NCI-H82 treated with DMSO at 0.1 percent for 48 hours (cell line): ENCODE measurements around the gene C5orf24.
A peak's percentile ranks its signal among the peaks of the same experiment; 100 is the strongest.
"Not testable (repeated sequence)": the region's sequence is repeated elsewhere in the genome, so short reads cannot be mapped to it uniquely, and the experiment has no call there.

Experiments
- DNase-seq: peaks from one replicate; lab custom pipeline; 2025; ENCODE audit not compliant: unreplicated experiment; lab: John Stamatoyannopoulos, UW

The C5orf24 gene

DNA sequence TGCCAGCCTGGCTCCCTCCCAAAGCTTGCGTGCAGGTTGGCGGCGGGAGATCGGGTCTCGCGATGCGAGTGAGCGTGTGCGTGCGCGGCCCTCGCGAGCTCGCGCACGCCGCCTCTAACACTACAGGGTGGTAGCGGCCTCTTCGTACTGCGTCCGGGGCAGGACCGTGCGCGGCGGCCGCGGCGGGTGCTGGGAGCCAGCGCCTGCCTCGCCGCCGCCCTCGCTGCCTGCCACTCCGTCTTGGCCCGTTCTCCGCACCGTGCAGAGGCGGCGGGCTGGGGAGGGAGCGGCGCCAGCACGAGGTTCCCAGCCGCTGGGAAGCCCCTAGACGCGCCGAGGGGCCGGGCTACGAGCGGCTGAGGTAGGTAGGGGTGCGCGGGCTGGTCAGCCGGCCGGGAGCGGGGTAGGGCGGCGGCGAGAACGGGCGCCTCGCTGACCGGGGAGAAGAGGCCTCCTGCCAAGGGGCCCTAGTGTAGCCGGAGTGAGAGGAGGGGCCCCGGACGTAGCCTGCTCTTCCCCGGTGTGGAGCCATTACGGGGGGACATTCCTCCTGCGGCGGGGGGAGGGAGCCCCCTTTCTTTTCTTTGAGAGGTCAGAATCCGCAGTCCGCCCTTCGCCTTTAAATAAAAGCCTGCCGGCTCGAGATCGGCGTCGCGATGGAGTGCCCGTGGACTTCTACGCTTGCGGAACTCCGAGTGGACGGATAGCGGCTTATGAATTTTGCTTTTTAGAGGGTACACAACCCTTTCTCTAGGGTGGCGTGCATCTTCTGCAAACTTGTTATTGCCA lies at the start of gene C5orf24:
C5orf24 (plus strand) TSS at position 117 of the 789 bp plus-strand sequence. CDS start 8,933 bp downstream, outside the sequence.
- peak; percentile 47 for DNase-seq

DNA sequence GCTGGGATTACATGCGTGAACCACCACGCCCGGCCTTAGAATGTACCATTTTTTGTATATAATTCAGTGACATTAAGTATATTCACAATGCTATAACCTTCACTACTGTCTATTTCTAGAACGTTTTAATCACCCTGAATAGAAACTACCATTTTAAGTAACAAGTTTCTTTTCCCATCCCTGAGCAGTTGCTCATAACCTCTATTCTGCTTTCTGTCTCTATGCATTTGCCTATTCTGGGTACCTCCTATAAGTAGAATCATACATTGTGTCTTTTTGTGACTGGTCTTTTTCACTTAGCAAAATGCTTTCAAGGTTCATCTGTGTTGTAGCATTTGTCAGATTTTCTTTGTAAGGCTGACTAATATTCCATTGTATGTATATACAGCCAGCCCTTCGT lies 47.3 kb upstream of the C5orf24 start:
- DNase-seq: no peak

DNA sequence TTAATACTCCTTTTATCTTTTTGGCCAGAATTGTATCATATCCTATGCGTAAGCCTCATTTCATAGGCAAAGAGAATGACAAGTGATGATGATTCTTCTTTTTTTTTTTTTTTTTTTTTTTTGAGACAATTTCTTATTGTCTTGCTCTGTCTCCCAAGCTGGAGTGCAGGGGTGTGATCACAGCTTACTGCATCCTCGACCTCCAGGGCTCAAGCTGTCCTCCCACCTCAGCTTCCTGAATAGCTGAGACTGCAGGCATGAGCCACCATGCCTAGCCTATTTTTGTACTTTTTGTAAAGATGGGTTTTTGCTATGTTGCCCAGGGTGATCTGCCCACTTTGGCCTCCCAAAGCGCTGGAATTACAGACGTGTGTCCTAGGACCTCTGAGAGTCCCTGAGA lies 41.9 kb upstream of the C5orf24 start:
- no peak for DNase-seq

DNA sequence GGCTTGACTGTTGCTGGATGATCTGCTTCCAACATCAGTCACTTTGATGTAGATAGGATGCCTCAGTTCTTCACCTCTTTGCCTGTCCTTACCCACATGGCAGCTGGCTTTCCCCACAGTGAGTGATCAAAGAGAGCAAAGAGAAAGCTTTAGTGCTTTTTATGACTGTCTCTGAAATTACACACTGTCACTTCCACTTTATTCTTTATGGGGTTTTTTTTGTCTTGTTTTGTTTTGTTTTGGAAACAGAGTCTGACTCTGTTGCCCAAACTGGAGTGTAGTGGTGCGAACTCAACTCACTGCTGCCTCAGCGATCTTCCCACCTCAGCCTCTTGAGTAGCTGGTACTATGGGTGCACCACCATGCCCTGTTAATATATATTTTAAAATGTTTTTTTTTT lies 32.4 kb upstream of the C5orf24 start:
- no peak for DNase-seq

DNA sequence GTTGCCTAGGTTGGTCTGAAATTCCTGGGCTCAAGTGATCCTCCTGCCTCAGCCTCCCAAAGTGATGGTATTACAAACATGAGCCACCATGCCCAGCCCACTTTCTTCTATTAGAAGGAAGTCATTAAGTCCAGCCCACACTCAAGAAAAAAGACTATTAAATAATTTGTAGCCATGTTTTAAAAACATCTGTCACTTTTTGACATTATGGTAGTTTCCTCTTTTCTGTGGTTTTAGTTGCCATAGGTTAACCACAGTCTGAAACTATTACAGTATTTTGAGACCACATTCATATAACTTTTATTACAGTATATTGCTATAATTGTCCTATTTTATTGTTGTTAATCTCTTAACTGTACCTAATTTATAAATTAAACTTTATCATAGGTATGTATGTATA lies 31.9 kb upstream of the C5orf24 start:
- DNase-seq: no peak

DNA sequence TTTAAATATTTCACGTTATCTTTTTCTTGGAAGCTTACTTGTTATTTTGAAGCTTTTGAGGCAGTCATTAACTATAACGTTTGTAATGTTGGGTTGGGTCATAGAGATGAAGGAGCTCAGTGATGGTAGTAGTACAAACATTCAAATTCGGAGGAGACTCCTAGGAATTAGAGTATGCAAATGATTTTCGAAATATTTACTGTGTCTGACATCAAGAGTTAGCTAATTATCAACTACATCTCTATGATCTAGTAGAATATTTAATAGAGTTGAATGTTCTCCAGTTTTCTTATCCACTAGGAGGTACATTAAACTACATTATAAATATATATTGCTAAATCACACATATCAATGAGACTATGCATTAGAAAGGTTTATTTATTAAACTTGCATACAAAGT lies 28.8 kb upstream of the C5orf24 start:
- no peak for DNase-seq

DNA sequence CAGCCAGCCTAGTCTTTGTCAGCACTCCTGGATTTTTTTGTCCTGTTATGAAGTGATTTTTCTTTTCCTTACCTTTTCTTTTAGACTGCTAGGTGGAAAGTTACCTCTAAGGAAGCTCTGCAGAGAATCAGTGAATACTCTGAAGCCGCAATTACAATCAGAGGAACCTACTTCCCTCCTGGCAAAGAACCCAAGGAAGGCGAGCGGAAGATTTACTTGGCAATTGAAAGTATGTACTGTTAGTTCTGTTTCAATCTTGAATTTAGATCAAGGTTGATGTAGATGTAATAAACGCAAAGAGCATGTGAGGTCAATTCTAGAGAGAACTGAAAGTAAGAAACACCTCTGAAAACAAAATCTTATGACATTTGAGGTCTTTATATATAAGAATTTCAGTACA lies 27.0 kb upstream of the C5orf24 start:
- no peak for DNase-seq

DNA sequence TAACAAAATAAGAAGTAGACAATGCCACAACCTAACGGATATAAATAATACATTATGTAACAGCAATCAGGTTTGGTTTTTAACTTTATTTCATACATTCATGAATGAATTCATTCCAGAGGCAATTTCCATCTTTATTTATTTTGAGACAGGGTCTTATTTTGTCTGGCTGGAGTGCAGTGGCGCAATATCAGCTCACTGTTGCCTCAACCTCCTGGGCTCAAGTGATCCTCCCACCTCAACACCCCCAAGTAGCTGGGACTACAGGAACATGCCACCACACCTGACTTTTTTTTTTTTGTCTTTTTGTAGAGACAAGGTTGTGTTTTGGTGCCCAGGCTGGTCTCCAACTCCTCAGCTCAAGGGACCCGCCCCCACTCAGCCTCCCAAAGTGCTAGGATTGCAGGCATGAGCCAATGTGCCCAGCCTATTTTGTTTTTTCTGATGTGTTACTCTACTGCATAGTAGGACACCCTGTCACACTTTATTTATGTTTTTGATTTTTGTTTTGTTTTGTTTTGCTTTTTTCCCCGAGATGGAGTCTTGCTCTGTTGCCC lies 26.3 kb upstream of the C5orf24 start:
- DNase-seq: no peak

DNA sequence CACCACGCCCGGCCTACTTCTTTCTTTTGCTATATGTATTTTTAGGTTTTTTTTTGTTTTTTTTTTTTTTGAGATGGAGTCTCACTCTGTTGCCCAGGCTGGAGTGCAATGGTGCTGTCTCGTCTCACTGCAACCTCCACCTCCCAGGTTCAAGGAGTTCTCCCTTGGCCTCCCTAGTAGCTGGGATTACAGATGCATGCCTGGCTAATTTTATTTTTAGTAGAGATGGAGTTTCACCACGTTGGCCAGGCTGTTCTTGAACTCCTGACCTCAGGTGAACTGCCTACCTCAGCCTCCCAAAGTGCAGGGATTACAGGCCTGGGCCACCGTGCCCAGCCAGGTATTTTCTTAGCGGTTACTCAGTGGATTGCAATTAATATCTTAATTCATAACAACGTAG lies 23.9 kb upstream of the C5orf24 start:
- no peak for DNase-seq

DNA sequence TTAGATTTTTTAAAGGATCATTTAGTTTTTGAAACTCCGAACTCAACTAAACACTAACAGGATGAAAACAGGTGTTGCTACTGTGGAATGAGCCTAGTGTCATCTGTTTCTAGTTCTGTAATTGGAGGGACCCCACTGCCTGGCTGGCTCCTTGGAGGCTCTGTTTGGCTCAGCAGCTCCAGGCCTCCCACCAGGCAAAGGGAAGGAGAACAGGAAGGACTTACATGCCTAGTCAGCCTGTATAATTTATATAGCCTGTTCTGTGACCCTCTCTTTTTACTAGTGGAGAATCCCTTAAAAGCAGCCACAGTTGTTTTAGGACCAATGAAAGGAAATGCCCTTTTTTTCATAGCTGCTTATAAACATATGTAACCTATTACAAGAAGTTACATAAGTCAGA lies 21.1 kb upstream of the C5orf24 start:
- no peak for DNase-seq

DNA sequence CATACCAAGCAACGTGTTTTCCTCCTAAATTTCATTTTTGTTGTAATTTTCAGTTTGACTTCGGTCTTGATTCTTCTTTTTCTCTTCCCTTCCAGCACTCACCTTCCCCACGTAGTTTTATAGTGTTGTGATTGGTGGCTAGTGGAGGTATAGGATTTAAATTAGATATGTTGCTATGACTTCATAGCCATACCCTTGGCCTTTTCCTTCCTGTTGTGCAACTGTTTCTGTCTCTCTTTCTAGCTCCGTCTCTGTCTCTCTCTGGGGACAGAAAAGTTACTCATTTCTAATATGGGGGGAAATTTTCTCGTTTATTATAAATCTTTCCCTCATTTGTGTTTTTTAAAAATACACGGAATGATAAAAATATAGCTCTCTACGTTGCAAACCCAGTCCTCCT lies 20.6 kb upstream of the C5orf24 start:
- no peak for DNase-seq

DNA sequence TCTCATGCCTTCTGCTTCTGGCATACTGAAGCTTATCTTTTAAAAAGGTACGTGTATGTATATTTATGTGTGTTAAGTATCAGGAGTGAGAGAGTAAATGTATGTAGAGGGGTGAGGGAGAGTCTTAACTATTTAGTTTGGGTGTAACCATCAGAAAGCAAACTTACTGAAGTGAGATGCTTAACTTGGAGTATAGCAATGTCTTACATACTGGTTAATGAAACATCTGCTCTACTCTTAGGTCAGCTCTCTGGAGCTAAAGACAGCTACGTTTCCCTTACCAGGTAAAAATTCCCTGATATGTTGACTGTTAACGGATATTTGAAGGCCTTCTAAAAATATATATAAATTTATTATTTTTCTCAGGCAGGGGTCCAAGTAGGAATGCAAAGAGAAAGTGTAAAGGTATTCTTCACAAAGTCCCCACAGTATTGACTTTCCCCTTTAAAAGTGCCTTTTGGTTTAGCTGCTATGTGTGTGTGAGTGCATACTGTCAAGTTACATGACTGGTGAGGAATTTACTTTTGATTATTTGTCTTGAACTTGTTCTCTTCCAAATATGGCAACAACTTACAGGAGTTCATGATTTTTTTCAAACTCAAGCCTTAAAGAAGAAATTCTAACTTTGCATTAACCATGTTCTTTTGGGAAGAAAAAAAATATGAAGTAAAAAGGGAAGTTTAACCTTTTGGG lies 12.3 kb upstream of the C5orf24 start:
- DNase-seq: no peak

DNA sequence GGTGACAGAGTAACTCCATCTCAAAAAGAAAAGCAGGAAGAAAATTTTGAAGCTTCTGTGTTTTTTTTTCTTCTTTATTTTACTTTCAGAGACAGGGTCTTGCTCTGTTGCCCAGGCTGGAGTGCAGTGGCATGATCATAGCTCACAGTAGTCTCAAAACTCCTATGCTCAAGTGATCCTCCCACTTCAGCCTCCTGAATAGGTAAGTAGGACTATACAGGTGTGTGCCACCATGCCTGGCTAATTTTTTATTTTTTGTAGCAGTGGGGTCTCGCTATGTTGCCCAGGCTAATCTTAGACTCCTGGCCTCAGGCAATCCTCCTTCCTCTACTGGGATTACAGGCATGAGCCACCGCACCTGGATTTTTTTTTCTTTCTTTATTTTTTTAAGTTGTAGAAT lies 10.1 kb upstream of the C5orf24 start:
- DNase-seq: no peak

DNA sequence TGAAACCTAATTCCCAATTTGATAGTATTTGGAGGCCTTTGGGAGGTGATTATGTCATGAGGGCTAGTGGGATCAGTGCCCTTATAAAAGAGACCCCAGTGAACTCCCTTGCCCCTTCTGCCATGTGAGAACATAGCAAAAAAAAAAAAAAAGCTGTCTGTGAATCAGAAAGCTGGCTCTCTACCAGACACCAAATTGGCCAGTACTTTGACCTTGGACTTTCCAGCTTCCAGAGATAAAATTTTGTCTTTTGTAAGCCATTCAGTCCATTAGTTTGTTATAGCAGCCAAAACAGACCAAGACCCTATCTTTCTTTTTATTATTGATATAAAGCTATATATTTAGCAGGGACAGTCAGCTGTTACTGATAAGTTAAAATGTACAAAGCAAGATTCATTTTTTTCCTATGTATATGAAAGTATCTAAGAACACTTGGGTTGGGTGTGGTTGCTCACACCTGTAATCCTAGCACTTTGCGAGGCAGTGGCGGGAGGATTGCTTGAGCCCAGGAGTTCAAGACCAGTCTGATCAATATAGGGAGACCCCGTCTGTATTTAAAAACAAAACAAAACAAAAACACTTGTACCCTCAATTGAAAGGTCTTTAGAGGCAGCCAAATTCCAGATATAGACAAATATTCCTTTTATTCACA lies 8.1 kb upstream of the C5orf24 start:
- DNase-seq: no peak

DNA sequence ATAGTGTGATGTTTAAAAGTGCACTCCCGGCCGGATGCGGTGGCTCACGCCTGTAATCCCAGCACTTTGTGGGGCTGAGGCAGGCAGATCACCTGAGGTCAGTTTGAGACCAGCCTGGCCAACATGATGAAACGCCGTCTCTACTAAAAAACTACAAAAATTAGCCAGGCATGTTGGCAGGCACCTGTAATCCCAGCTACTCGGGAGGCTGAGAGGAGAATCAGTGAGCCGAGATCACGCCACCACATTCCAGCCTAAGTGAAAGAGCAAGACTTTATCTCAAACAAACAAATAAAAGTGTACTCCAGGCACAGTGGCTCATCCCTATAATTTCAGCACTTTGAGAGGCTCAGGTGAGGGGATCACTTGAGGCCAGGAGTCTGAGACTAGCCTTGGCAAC lies 7.4 kb upstream of the C5orf24 start:
- not testable (repeated sequence) for DNase-seq

DNA sequence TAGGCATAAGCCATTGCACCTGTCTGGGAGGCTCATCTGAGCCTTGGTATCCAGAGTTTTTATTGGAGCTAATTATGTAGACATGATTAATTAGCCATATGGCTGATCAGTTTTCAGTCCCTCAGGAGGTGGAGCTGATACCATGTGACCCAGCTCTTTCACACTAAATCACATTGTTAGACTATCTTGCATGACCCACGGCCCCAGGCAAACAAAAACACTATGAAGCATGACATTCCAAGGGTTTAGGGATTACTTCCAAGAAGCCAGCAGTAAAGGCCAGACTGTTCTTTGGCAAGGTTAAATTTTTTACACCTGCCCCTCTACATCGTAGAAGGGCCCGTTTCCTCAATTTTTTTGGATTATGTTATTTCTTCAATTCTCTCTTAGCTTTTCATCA lies 5.0 kb upstream of the C5orf24 start:
- peak; percentile 11 for DNase-seq

DNA sequence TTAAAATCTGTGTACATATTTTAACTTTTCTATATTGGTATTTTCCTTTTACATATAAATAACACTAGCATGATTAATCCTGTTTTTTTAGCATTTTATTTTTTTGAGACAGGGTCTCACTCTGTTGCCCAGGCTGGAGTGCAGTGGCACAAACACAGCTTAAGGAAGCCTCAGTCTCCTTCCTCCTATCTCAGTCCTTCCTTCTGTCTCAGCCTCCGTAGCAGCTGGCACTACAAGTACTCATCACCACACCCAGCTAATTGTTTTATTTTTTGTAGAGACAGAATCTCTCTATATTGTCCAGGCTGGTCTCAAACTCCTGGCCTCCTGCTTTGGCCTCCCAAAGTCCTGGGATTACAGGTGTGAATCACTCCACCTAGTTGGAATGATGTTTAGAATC lies 1.5 kb upstream of the C5orf24 start:
- no peak for DNase-seq

DNA sequence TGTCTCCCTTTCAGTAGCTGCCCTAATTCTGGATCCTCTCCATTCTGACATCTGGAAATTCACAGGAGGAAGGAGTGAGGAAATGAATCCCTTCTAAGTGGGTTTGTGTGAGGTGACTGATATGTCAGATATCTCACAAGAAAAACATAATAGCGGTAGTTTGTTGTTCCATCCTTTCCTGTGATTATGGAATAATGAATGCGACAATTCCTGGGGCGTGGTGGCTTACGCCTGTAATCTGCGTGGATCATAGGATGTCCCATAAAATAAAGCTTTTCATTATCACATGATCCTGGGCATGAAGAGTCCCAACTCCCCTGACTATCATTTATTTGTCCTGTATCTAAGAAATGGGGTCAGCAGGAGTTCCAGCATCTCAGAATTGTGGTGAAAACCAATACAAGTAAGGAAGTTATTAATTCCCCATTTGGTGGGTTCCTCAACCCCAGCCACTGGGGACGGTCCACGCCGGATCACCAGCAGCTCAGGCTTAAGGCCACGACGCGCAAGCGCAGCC lies 375 bp upstream of the C5orf24 start:
- DNase-seq: no peak

DNA sequence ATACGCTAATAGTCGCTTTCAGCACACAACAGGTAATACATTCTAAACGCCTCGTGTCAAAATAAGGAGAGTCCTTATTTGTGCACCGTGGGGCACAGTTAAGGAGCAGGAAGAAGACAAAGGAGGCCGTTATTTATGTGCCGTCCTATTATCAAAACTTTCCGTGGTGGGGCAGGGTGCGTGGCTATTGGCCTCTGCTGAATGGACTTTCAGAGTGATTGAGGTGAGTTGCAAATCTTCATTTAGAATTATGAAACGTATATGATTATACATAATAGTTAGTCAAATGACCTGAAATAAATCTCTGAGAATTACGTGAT lies 833 bp downstream of the C5orf24 start:
- no peak for DNase-seq

DNA sequence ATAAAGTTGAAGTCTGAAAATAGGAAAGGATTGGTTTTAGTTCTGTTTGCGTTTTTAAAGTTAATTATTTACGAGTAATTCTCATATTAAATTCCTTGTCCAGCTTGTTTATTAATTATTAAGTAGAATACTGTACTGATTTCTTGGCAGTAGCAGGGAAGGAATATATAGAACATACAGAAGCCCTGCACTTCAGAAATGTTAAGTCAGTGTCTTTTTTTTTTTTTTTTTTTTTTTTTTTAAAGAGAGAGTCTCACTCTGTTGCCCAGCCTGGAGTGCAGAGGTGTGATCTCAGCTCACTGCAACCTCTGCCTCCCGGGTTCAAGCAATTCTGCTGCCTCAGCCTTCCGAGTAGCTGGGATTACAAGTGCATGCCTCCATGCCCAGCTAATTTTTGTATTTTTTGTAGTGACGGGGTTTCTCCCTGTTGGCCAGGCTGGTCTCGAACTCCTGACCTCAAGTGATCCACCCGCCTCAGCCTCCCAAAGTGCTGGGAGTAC lies 3.7 kb downstream of the C5orf24 start:
- DNase-seq: not testable (repeated sequence)

DNA sequence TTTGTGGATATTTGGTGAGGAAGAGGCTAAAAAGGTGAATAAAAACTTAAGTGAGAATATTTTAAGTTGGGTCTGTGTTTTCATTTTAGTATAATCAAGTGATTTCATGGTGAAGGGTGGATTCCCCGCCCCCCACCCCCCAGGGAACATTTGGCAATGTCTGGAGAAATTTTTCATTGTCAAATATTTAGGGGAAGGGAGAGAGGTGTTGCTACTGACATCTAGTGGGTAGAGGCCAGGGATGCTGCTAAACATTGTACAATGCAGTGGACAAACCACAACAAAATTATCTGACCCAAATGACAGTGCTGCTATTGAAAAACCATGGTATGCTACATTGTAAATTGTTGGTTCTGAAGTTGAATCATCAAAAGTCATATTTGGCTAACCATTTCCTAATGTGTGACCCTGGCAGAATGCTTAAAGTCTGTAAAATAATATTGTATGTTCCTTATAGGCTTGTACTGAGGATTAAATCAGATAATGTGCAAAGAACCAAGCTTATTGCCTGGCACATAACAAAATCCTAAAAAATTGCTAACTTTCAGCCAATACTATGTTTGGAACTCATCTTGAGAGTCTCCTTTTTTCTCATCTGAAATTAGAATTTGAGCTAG lies 5.6 kb downstream of the C5orf24 start:
- DNase-seq: no peak
